HFFc6 (cell line): ENCODE measurements around the gene TLDC2. TPM values are rescaled to one million over a fixed set of nuclear protein-coding genes. Genes with fewer than 3 reads are reported as not detected.
"Not testable (repeated sequence)": the region's sequence is repeated elsewhere in the genome, so short reads cannot be mapped to it uniquely, and the experiment has no call there.

ENCODE experiments used
- DNase-seq: peaks from one replicate; pipeline ENCODE4 v3.0.0-alpha.2; 2018
- H3K27ac Mint-ChIP-seq: 2 replicates; pipeline ENCODE4 v1.8.0; 2020; ENCODE audit warnings: mild to moderate bottlenecking, mixed read lengths
- H3K27me3 Mint-ChIP-seq: 2 replicates; pipeline ENCODE4 v1.8.0; 2021; ENCODE audit warnings: mild to moderate bottlenecking, moderate library complexity, mixed read lengths; ENCODE audit not compliant: insufficient read depth
- H3K36me3 Mint-ChIP-seq: 2 replicates; pipeline ENCODE4 v1.8.0; 2021; ENCODE audit warnings: low read depth, mixed read lengths
- H3K4me1 Mint-ChIP-seq: 2 replicates; pipeline ENCODE4 v1.8.0; 2020; ENCODE audit warnings: low read depth, mixed read lengths
- H3K4me3 Mint-ChIP-seq: 2 replicates; pipeline ENCODE4 v1.8.0; 2020; ENCODE audit warnings: mild to moderate bottlenecking, moderate library complexity, mixed read lengths
- H3K9me3 Mint-ChIP-seq: 2 replicates; pipeline ENCODE4 v1.8.0; 2020; ENCODE audit warnings: mild to moderate bottlenecking, mixed read lengths
- CTCF ChIP-seq: fragments of 200-600 bp; sonication (generic); IDR thresholded peaks from 2 replicates; pipeline ENCODE4 v1.5.0; 2021; ENCODE audit warnings: antibody characterized with exemption, mild to moderate bottlenecking
- total RNA-seq, 6 experiments: library from RNA; stranded (reverse); fragmentation: NEBNext Ultra II Directional; extraction: Animal tissue kit (Norgen Biotek cat#: 25700); gene quantifications; 2 replicates in 1 of 6; 3 replicates in 5 of 6; pipeline ENCODE4 v1.2.3, GENCODE V29; 2021

Gene TLDC2
- total RNA-seq, 6 experiments from 2014 or later: 0.17 to 0.55 (median 0.39) TPM

GRCh38 chr20:36925234-36925633 is 49.3 kb downstream of the TLDC2 start:
- H3K4me3 Mint-ChIP-seq: no peak overlapping the region
- H3K27ac Mint-ChIP-seq: no peak overlapping the region

GRCh38 chr20:36926653-36927200 is 50.8 kb downstream of the TLDC2 start:
- Mint-ChIP-seq H3K27ac (no peak overlapping the region), H3K36me3 (peaks cover 11% of the 10 kb centered on the region; the same call in 1 of the 2 replicates), H3K9me3 (no peaks in the 10 kb centered on the region), H3K4me1 (peaks cover 25% of the 10 kb centered on the region), H3K27me3 (no peaks in the 10 kb centered on the region; the same call in 1 of the 2 replicates), H3K4me3 (no peak overlapping the region)
- DNase-seq: no peak
- TF ChIP-seq CTCF: no peak

More at GRCh38 chr20:36925234-36925633, 49.3 kb downstream of the TLDC2 start:
- Mint-ChIP-seq H3K4me1 (peaks cover 21% of the 10 kb centered on the region), H3K27me3 (no peaks in the 10 kb centered on the region; the same call in 1 of the 2 replicates), H3K9me3 (no peaks in the 10 kb centered on the region), H3K36me3 (0 out of 2 replicates have a peak, but pooled peaks cover 4% of the 10 kb centered on the region)
- TF ChIP-seq CTCF: no peak
- DNase-seq: peak; percentile 15

GRCh38 chr20:36927704-36928103 is 51.8 kb downstream of the TLDC2 start:
- TF ChIP-seq CTCF: no peak
- Mint-ChIP-seq H3K4me3 (no peak overlapping the region), H3K4me1 (peaks cover 27% of the 10 kb centered on the region), H3K27ac (no peak overlapping the region), H3K36me3 (peaks cover 11% of the 10 kb centered on the region; the same call in 1 of the 2 replicates), H3K27me3 (no peaks in the 10 kb centered on the region; the same call in 1 of the 2 replicates), H3K9me3 (no peaks in the 10 kb centered on the region)
- DNase-seq: no peak

- Mint-ChIP-seq H3K27ac (peak overlapping the region; percentile 20), H3K4me3 (no peak overlapping the region), H3K9me3 (no peaks in the 10 kb centered on the region), H3K27me3 (no peaks in the 10 kb centered on the region; the same call in 1 of the 2 replicates), H3K4me1 (peaks cover 29% of the 10 kb centered on the region), H3K36me3 (peaks cover 11% of the 10 kb centered on the region; the same call in 1 of the 2 replicates)
- no peak for TF ChIP-seq CTCF
- peak; percentile 34 for DNase-seq
Observed at GRCh38 chr20:36929290-36929689, 53.4 kb downstream of the TLDC2 start.

GRCh38 chr20:36929691-36930090 is 53.8 kb downstream of the TLDC2 start:
- Mint-ChIP-seq H3K27me3 (no peaks in the 10 kb centered on the region; the same call in 1 of the 2 replicates), H3K9me3 (no peaks in the 10 kb centered on the region), H3K4me3 (no peak overlapping the region), H3K36me3 (peaks cover 11% of the 10 kb centered on the region; the same call in 1 of the 2 replicates), H3K27ac (peak overlapping the region; percentile 20; the same call in 1 of the 2 replicates), H3K4me1 (peaks cover 25% of the 10 kb centered on the region)
- DNase-seq: no peak
- TF ChIP-seq CTCF: no peak

GRCh38 chr20:36932067-36932466 is 56.1 kb downstream of the TLDC2 start:
- H3K4me3 Mint-ChIP-seq, H3K27me3 Mint-ChIP-seq, H3K9me3 Mint-ChIP-seq, DNase-seq, H3K27ac Mint-ChIP-seq: not testable (repeated sequence)
- Mint-ChIP-seq H3K4me1 (peaks cover 20% of the 10 kb centered on the region), H3K36me3 (peaks cover 11% of the 10 kb centered on the region; the same call in 1 of the 2 replicates)
